ENCODE results near the gene ADGRV1. TPM values are rescaled to one million over a fixed set of nuclear protein-coding genes. Genes with fewer than 3 reads are reported as not detected.

ADGRV1 gene
- total and polyA plus RNA-seq, 7 donors = 0.05 to 0.83 (median 0.11) TPM; not detected in 1

DNA sequence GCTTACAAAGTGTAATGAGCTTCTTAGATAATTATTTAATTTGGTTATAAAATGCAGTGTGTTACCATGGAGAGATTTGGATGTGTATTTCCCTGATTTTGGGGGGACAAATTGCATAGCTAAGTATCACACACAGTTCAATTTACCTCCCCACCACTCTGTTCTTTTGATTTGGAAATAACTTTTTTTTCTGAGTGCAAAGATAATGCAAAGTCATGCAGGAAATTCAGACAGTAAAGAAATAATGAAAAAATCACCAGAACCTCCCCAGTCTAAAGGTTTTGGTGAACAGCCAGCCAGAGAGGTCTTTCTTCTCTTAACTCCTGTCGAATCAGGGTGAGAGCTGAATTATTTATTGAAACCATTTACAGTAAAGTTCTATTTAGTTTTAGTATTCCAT, 3.2 kb downstream of the ADGRV1 start:
- ATAC-seq = no peak
- H3K27ac ChIP-seq = no peak overlapping the region
- DNase-seq = no peak
- 70 to 78% (median 74%) methylated on average over 1 of the region's 1 CpG for WGBS, 3 donors
- H3K36me3 ChIP-seq (ENCODE audit: insufficient read depth in 1 of 2, low read depth in 1 of 2) = no peaks in the 10 kb centered on the region
- H3K4me3 ChIP-seq = no peak overlapping the region
- peaks cover 6% of the 10 kb centered on the region for H3K4me1 ChIP-seq
- intact Hi-C loops (cut with DNase I) = no loop called here
- TF ChIP-seq, protein P1, sequence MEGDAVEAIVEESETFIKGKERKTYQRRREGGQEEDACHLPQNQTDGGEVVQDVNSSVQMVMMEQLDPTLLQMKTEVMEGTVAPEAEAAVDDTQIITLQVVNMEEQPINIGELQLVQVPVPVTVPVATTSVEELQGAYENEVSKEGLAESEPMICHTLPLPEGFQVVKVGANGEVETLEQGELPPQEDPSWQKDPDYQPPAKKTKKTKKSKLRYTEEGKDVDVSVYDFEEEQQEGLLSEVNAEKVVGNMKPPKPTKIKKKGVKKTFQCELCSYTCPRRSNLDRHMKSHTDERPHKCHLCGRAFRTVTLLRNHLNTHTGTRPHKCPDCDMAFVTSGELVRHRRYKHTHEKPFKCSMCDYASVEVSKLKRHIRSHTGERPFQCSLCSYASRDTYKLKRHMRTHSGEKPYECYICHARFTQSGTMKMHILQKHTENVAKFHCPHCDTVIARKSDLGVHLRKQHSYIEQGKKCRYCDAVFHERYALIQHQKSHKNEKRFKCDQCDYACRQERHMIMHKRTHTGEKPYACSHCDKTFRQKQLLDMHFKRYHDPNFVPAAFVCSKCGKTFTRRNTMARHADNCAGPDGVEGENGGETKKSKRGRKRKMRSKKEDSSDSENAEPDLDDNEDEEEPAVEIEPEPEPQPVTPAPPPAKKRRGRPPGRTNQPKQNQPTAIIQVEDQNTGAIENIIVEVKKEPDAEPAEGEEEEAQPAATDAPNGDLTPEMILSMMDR (IDR thresholded peaks at IDR 0.05) = no peak
- peaks cover 3 to 44% (median 15%) of the 10 kb centered on the region in 3 donors for H3K27me3 ChIP-seq (ENCODE audit: insufficient read depth in 3 of 3, low read length in 2 of 3)
- H3K9me3 ChIP-seq = no peaks in the 10 kb centered on the region

GRCh38 chr5:90562341-90562740, 3.7 kb downstream of the ADGRV1 start:
- no peak overlapping the region for H3K27ac ChIP-seq
- intact Hi-C loops (cut with DNase I) = no loop called here
- ATAC-seq = no peak
- no peaks in the 10 kb centered on the region for H3K36me3 ChIP-seq (ENCODE audit: insufficient read depth in 1 of 2, low read depth in 1 of 2)
- TF ChIP-seq, protein P1 (IDR thresholded peaks at IDR 0.05) = no peak
- H3K27me3 ChIP-seq (ENCODE audit: insufficient read depth in 3 of 3, low read length in 2 of 3) = peaks cover 3 to 39% (median 14%) of the 10 kb centered on the region in 3 donors
- peaks cover 6% of the 10 kb centered on the region for H3K4me1 ChIP-seq
- 47 to 58% (median 51%) methylated on average over 5 of the region's 5 CpGs for WGBS, 3 donors
- no peaks in the 10 kb centered on the region for H3K9me3 ChIP-seq
- no peak for DNase-seq
- no peak overlapping the region for H3K4me3 ChIP-seq

DNA sequence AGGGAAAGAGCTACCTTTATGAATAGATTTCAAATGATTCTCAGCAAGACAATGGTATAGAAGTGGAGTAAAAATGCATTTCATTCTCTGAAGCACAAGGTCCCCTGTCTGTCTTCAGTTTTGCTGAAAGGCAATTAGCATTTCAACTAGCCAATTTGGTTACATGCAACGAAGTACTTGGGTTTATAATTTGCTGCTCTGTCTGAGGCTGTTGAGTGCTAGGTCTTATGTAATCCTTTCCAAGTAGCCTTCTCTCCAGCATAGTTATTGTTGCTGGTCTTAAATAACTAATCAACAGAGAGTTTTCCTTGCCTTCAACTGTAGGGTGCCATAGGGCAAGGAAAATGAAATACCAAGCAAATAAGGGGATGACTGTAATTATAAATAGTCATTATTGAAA, 4.5 kb downstream of the ADGRV1 start:
- DNase-seq (no peak), ATAC-seq (no peak)
- 25 to 50% (median 30%) methylated on average over 1 of the region's 1 CpG for WGBS, 3 donors
- Histone ChIP-seq H3K4me3 (no peak overlapping the region), H3K27ac (no peak overlapping the region), H3K36me3 (ENCODE audit: insufficient read depth in 1 of 2, low read depth in 1 of 2) (no peaks in the 10 kb centered on the region), H3K27me3 (ENCODE audit: insufficient read depth in 3 of 3, low read length in 2 of 3) (peaks cover 3 to 31% (median 9%) of the 10 kb centered on the region in 3 donors), H3K9me3 (no peaks in the 10 kb centered on the region), H3K4me1 (peaks cover 6% of the 10 kb centered on the region)
- intact Hi-C loops (cut with DNase I) = no loop called here
- TF ChIP-seq, protein P1 (IDR thresholded peaks at IDR 0.05) = no peak

GRCh38 chr5:90565491-90565890, 6.9 kb downstream of the ADGRV1 start:
- DNase-seq (no peak), ATAC-seq (no peak)
- no peak overlapping the region for H3K4me3 ChIP-seq
- TF ChIP-seq, protein P1 (IDR thresholded peaks at IDR 0.05) = no peak
- intact Hi-C loops (cut with DNase I) = no loop called here
- H3K36me3 ChIP-seq (ENCODE audit: insufficient read depth in 1 of 2, low read depth in 1 of 2) = no peaks in the 10 kb centered on the region
- no peak overlapping the region for H3K27ac ChIP-seq
- WGBS, 3 donors = 89 to 94% (median 89%) methylated on average over 3 of the region's 3 CpGs
- no peaks in the 10 kb centered on the region for H3K9me3 ChIP-seq
- H3K4me1 ChIP-seq = no peaks in the 10 kb centered on the region
- peaks cover 0 to 7% (median 3%) of the 10 kb centered on the region in 3 donors for H3K27me3 ChIP-seq (ENCODE audit: insufficient read depth in 3 of 3, low read length in 2 of 3)

- no peak for DNase-seq
- intact Hi-C loops (cut with DNase I) = no loop called here
Observed at GRCh38 chr5:90569084-90569483, 10.5 kb downstream of the ADGRV1 start.

More at GRCh38 chr5:90569084-90569483, 10.5 kb downstream of the ADGRV1 start:
- H3K27me3 ChIP-seq (ENCODE audit: insufficient read depth in 3 of 3, low read length in 2 of 3) = peaks cover 0 to 2% (median 0%) of the 10 kb centered on the region in 3 donors
- no peaks in the 10 kb centered on the region for H3K9me3 ChIP-seq
- H3K4me3 ChIP-seq = no peak overlapping the region
- H3K27ac ChIP-seq = no peak overlapping the region
- TF ChIP-seq, protein P1 (IDR thresholded peaks at IDR 0.05) = no peak
- WGBS, 3 donors = 80 to 96% (median 85%) methylated on average over 1 of the region's 1 CpG
- no peak for ATAC-seq
- no peaks in the 10 kb centered on the region for H3K36me3 ChIP-seq (ENCODE audit: insufficient read depth in 1 of 2, low read depth in 1 of 2)
- H3K4me1 ChIP-seq = no peaks in the 10 kb centered on the region
